GM13977 (cell line): Measurements from ENCODE around the gene PLCL1.

Experiments used
- DNase-seq: peaks from one replicate; pipeline ENCODE4 v3.0.0; 2012; ENCODE audit warnings: low spot score
- CTCF ChIP-seq: IDR thresholded peaks from 2 replicates; pipeline ENCODE4 v1.5.1; 2012; ENCODE audit warnings: mild to moderate bottlenecking, control low read depth; ENCODE audit not compliant: insufficient read depth; ENCODE audit errors: extremely low read depth, missing control alignments
- in situ Hi-C: fragments of 300-500 bp; cut with MboI; formaldehyde crosslinking; loops from one replicate; pipeline ENCODE4 v1.12.0; 2022; ENCODE audit warnings: low sequenced_read_pairs, low pct_unique_long_range_greater_than_20kb, mixed read lengths, inconsistent platforms; ENCODE audit not compliant: unreplicated experiment

Gene PLCL1

DNA sequence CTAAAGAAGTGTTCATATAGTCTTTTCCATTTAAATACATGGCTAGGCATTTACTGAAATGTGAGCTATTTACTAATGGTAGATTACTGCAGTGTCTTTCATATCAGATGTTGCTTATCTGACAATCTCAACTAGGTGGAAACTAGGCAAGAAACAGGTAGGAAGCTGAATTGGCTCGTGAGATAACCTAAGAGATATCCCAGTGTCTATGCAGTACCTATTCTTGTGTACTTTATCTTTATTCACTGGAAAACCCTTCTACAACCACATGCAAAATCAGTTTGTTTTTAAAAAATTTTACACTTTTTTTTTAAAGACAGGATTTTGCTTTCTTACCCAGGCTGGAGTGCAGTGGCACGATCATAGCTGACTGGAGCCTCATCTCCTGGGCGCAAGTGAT lies 63.8 kb downstream of the PLCL1 start:
- DNase-seq, result no peak
- in situ Hi-C loops, result no loop called here
- TF ChIP-seq CTCF, result no peak

GRCh38 chr2:197869041-197869440 lies 64.6 kb downstream of the PLCL1 start:
- in situ Hi-C loops, result no loop called here
- no peak for DNase-seq
- TF ChIP-seq CTCF, result no peak

- in situ Hi-C loops, result no loop called here
- TF ChIP-seq CTCF, result no peak
- no peak for DNase-seq
Measured at GRCh38 chr2:197869501-197870111, 65.2 kb downstream of the PLCL1 start.

DNA sequence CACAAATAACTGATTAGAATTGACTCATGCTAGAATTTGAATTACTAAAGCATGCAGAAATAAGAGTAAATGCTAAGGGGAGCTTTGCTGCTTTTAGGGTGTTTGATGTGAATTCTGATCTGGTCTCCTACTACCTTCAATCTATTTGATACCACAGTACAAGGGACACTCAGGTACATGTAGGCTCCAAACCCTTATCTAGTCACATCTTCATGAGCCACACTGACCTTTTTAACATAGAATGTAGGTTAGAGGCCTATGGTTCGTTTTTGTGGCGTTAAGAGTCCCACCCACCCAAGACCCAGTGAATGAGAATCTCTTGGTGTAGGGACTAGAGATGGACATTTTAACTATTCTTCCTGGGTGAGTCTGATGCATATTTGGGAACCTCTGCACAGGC lies 65.7 kb downstream of the PLCL1 start:
- DNase-seq, result no peak
- in situ Hi-C loops, result no loop called here
- TF ChIP-seq CTCF, result no peak

GRCh38 chr2:197871780-197872456 lies 67.5 kb downstream of the PLCL1 start:
- DNase-seq, result no peak
- no peak for TF ChIP-seq CTCF
- in situ Hi-C loops, result no loop called here

GRCh38 chr2:197873293-197873701 lies 68.9 kb downstream of the PLCL1 start:
- no peak for TF ChIP-seq CTCF
- DNase-seq, result no peak
- in situ Hi-C loops, result no loop called here
